NCI-H128 (cell line): Measurements from ENCODE around the gene ID1.
A peak's percentile ranks its signal among the peaks of the same experiment; 100 is the strongest.
"Not testable (repeated sequence)": the region's sequence is repeated elsewhere in the genome, so short reads cannot be mapped to it uniquely, and the experiment has no call there.

Experiments
- DNase-seq: peaks from one replicate; lab custom pipeline; 2025; ENCODE audit not compliant: unreplicated experiment; lab: John Stamatoyannopoulos, UW

The ID1 gene

DNA sequence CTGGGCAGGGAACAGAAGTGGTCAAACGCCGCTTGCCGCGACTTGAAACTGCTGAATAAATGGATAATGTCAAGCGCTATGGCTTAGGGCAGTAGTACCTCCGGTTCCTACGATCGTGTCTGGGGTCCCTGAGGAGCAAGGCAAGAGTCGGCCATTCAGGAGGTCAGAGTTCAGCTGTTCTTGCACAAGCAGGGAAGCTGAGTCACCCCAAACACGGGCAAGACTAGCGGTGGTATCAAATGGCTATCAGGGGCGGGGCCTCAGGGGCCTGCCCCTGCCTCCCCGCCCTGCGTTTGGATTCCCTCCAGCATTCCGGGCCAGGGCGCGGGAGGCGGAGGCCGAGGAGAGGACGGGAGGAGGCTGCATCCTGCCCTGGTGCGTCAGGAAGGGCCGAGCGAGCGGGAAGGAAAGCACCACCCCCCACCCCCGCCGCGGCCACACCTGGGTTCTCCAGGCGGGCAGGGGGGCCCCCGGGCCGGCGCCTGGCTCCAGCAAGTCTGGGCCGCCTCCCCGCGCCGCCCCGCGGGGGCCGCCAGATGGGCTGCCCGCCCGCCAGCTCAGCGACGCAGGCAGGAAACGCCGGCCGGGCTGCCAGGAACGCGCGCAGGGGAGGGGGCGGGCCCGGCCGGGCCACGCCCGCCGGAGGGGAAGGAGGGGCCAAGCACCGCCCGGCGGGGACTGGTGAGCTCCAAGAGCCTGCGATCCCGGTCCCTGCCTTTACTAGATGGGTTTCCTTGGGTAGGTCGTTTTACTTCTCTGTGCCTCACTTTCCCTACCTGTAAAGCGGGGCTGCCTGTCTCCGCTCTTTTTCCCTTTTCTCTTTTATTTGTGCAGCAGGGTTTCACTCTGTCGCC, 32.2 kb upstream of the ID1 start:
- DNase-seq = peak; percentile 98

DNA sequence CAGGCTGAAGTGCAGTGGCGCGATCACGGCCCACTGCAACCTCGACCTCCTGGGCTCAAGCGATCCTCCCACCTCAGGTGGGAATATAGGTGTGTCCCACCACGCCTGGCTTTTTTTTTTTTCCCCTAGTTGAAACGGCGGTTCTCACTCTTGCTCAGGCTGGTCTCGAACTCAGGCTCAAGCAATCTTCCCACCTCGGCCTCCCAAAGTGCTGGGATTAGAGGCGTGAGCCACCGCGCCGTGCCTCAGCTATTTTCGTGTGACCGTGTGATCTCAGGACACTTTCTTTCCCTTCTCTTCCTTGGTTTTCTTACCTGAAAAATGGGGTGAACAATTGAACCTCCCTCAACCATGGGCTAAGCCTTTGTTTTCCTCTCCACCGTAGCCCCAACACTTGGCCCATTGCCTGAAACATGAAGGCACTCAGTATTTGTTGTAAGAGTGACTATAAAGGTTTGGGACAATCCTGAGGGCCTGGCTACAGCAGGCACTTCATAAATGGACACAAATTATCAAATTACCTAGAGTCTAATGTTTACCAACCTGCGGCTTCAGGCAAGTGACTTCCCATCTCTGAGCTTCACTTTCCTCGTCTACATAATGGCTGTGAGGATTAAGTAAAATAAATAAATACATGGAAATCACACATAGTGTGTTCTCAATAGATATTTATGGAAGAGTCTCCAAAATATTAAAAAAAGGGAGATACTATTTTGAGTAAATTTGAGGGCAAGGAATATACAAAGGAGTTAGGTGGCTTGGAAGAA, 31.4 kb upstream of the ID1 start:
- DNase-seq = peak; percentile 55

DNA sequence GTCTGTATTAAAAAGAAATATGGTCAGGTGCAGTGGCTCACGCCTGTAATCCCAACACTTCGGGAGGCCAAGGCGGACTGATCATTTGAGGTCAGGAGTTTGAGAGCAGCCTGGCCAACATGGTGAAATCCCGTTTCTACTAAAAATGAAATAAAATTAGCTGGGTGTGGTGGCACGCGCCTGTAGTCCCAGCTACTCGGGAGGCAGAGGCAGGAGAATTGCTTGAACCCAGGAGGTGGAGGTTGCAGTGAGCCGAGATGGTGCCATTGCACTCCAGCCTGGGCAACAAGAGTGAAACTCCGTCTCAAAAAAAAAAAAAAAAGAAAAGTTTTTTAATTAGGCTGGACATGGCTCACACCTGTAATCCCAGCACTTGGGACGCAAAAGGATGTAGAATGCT, 30.1 kb upstream of the ID1 start:
- not testable (repeated sequence) for DNase-seq

DNA sequence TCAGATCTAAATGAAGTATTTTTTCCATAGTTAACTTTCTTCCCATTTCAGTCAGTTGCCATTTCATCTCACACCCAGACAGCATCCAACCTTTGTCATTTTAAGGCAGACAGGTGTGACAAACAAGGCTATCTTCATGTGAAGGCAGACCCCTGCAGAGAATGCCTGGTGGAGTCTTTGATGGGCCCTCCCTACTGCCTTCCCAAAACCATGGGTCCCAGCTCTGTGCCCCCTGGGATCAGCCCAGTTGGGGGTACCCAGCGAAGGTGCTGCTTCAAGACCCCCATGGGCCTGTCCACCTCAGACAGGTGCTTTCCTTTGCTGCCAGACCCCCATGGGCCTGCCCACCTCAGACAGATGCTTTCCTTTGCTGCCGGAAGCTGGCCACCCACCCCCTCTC, 28.3 kb upstream of the ID1 start:
- no peak for DNase-seq

DNA sequence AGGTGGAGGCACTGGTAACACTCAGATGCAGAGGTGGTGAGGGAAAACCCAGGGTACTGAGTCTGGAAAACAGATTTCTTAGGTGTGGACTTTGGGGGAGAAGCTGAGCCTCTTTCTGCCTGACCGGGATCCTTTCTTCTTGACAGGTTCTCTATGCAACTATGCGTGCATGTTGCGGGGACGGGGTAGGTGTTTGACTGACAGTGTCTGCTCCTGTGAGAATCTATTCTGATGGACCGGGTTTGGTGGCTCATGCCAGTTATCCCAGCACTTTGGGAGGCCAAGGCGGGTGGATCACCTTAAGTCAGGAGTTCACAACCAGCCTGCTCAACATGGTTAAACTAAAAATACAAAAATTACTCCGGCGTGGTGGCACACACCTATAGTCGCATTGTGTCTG, 27.9 kb upstream of the ID1 start:
- no peak for DNase-seq

DNA sequence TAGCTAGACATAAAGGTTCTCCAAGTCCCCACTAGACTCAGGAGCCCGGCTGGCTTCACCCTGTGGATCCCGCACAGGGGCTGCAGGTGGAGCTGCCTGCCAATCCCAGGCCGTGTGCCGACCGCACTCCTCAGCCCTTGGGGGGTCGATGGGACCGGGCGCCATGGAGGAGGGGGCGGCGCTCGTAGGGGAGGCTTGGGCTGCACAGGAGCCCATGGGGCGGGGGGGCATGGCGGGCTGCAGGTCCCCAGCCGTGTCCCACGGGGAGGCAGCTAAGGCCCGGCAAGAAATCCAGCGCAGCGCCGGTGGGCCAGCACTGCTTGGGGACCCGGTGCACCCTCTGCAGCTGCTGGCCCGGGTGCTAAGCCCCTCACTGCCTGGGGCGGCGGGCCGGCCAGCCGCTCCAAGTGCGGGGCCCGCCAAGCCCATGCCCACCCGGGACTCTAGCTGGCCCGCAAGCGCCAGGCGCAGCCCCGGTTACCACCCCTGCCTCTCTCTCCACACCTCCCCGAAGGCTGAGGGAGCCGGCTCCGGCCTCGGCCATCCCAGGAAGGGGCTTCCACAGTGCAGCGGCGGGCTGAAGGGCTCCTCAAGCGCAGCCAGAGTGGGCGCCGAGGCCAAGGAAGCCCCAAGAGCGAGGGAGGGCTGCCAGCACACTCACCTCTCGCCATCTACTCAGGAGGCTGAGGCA, 26.5 kb upstream of the ID1 start:
- DNase-seq = no peak

DNA sequence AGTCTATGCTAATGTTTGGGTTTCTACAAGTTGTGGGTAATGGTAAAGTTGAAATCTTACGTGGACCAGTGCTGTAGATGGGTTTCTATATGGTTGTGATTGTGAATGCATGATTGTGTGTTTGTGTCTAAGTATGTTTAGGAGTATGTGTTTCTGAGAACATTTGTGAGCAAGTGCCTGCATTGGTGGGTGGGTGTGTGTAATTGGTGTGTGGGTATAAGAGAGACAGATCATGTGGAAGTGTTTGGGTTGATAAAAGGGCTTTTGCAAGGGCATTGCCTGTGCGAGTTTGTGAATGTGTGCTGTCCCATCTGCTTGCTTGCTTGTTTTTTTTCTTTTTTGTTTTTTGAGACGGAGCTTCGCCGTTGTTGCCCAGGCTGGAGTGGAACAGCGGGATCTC, 25.8 kb upstream of the ID1 start:
- no peak for DNase-seq

DNA sequence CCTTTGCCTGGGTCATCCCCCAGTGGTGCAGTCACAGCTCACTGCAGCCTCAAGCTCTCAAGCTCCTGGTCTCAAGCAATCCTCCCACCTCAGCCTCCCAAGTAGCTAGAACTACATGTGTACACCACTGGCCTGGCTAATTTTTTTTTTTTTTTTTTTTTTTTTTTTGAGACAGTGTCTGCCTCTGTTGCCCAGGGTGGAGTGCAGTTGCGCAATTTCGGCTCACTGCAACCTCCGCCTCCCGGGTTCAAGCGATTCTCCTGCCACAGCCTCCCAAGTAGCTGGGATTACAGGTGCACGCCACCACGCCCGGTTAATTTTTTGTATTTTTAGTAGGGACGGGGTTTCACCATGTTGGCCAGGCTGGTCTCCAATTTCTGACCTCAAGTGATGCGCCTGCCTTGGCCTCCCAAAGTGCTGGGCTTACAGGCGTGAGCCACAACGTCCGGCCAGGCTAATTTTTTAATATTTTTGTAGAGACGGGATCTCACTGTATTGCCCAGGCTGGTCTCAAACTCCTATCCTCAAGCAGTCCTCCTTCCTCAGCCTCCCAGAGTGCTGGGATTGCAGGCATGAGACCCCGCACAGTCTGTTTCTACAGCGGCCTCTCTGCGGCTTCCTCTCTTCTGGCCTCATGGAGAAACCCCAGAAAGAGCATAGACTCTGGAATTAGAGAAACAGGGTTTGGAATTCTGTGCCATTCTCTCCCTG, 25.0 kb upstream of the ID1 start:
- not testable (repeated sequence) for DNase-seq

DNA sequence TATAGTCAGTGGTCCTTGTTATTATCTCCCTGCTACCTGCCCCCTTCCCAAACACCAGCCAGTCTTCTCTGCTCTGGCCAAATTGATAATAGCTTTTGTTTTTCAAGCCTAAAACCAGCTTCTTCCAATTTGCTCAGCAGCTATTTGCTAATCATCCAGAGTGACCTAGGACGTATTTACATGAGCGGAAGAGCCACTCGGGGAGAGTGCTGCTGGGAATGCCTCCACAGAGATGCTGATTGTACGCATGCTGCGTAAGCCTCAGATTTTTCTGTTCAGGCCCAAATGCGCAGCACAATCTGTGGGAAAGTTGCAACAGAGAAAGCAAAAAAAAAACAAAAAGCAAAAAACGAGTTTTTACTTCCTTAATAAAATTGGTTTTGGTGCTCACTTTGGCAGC, 24.4 kb upstream of the ID1 start:
- no peak for DNase-seq

DNA sequence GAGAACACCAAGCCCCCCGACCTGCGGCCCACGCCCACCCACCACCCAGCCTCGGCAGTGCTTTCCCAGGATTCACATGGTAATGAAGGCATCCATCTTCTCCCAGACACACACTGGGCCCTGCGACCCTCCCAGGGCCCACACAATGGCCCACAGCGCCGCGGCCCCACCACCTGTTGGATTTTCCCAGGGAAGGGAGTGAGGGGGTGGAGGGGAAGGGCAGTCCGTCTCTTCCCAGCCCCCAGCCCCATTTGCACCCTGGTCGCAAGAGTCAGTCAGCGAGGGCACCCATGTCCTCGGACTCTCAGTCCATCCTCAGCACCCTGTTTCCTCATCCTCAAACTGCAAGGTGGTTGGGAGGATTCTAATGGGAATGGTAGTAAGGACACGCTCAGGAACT, 23.7 kb upstream of the ID1 start:
- no peak for DNase-seq

DNA sequence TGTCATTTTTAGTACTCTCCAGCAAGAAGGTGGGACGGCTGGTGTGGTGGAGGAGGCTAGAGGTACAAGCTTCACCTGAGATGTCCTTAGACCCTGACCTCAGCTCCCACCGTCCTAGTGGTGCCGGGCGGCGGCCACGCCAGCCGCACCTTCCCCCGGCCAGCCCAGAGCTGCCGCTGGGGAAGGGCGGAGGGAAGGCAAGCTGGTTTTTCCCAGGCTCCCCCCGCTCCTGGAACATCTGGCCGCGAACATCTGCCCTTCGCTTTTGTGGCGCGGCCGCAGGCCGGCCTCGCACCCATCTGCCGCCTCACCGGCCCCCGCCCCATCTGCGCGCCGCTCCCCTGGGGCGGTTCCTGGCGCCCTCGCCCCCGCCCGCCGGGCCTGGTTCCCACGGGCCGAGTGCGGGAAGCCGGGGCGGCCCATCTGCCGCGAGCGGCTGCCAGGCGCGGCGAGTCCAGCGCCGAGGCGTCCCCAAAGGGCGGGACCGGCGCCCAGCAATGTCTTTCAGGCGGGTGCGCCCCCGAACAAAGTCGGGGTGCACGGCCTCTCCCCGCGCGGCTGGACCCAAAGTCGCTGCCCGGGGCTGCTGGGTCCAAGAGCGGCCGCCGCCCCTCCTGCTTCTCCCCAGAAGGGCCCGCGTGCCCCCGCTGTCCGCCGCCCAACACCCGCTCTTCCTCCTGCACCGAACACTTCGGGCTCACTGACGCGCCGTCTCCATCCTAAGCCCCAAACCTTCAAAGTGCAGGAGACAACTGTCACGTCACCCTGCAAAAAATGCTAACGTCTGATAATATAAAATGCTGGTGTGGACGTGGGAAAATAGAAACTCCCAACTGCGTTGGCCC, 17.3 kb upstream of the ID1 start:
- no peak for DNase-seq

DNA sequence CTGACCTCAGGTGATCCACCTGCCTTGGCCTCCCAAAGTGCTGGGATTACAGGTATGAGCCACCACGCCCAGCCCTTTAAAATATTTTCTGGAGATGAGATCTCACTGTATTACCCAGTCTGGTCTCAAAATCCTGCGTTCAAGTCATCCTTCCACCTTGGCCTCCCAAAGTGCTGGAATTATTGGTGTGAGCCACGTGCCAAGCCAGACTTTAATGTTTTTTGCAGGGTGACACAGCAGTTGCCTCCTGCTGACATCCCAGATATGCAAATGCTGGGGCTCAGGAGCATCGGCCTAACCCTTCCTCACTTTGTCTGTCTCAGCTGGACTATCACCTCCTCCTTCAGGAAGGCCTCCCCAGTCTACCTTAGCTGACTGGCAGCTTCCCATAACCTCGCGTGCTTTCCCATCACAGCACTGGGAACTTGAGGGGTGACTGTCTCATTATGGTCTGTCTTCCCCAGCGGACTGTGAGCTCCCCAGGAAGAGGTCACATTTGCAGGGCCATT, 14.3 kb upstream of the ID1 start:
- no peak for DNase-seq

DNA sequence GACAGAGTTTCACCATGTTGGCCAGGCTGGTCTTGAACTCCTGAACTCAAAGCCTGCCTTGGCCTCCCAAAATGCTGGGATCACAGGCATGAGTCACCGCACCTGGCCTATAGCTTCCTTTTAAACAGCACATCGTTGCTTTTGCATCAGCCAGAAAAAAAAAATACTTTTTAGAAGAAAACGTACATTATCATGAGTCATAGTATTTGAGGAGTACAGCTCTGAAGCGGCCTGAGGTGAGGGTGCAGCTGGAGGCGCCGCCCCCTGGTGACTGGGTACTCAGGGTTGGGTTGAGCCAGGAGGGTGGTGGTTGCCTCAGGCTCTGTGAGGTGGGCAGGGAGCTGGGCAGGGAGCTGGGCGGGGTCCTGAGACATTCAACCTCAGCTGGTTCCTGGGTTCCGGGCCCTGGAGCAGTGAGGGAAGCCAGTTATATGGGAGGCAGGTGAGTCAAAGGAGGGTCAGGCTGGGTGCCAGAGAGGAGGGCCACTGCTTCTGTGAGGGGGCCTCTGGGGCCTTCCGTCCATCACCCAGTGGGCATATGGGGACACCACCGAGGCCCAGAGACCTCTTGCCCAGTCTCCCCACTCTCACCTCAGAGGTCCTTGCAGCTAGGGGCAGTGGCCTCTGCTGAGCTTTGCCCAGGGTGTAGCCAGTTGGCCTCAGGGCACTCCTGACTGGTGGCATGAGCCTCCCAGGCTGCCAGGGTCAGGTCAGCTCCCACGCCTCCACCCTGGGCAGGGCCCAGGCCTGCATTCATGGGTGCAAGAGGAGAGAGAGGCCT, 11.7 kb upstream of the ID1 start:
- no peak for DNase-seq

DNA sequence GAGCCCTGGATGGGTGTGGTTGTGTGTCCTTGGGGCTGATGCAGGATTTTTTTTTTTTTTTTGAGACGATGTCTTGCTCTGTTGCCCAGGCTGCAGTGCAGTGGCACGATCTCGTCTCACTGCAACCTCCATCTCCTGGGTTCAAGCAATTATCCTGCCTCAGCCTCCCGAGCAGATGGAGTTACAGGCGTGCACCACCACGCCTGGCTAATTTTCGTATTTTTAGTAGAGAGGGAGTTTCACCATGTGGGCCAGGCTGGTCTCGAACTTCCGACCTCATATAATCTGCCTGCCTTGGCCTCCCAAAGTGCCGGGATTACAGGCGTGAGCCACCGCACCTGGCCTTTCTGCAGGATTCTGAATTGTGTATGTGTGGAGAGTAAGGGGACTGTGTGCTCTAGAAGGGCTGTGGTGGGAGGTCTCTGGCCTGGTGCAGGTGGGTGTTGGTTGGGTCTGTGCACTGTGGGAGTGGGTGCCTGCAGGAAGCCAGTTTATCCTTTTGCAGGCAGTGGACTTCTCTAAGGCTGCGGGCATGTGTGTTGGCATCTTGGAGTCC, 11.0 kb upstream of the ID1 start:
- DNase-seq = no peak

DNA sequence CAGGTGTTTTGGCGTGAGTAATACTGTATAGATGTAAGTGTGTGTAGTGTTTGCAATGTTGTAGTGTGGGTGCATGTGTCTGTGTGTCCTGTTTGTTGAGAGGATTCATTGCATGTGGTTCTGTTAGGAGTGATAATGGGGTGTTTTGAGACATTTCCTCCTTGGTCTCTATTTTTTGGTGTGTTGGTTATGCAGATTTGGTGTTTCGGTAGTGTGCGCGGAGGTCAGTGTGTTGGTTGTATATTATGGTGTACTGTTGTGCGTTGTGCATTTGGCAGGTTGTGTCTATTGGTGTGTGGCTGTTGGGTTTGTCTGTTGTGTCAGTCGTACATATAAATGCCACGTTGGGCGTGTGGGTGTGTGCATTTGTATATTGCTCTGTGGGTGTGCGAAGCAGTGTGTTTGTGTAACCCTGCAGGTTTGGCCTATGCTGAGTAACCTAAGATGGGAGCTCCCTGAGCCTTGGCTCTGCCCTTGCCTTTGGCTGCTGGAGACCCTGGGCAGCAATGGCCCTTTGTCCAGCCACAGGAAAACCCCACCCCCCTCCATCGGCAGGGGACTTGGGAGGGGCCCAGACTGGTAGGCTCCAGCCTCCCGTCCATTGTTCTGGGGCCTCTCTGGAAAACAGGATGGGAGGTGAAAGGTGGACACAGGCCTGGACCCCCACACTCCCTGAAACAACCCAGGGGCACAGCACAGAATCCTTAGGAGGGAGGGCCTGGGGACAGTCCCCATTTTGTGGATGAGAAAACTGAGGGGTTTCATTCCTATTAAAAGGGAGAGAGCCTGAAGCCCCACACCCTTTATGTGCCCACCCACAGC, 10.3 kb upstream of the ID1 start:
- no peak for DNase-seq

DNA sequence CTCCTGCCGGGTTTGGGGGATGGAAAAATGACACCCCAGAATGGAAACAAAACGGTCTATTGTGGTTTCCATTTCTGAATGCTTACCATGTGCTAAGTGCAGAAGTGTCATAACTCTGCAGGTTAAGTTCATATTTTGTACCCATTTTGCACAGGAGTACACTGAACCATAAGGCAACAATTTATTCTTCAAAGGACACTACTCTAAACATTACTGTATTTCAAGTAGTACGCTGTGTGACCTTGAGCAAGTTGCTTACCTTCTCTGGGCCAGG, 9.8 kb upstream of the ID1 start:
- DNase-seq = no peak

DNA sequence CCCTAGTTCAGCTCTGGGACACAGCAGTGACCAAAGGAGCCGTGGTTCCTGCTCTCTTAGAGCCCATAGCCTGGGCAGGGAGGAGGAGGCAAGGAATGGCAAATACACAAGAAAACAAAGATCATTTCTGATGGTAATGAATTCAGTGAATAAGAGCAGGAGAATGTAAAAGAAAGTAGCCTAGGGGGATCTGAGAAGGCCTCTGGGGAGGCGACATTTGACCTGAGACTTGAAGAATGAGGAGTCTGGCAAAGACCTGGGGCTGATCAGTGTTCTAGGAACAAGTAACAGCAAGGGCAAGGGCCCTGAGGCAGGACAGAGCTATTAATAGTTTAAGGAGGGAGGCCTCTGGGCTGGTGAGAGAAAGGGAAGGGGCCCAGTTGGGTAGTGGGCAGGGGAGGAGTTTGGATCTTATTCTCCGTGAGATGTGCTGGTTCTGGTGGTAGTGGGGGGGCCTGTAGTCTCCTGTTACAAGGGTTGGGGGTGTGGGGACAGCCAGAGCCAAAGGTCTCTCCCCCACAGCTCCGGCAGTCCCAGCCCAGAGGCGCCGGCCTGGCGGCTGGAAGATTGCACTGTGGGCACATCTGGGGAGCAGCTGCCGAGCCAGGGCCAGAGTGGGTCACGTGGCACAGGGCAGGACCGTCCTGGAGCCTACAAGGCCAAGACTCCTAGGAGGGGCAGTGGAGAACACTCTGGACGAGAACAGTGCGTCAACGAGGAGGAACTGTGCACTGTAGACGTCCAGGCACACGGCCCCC, 9.3 kb upstream of the ID1 start:
- DNase-seq = no peak

DNA sequence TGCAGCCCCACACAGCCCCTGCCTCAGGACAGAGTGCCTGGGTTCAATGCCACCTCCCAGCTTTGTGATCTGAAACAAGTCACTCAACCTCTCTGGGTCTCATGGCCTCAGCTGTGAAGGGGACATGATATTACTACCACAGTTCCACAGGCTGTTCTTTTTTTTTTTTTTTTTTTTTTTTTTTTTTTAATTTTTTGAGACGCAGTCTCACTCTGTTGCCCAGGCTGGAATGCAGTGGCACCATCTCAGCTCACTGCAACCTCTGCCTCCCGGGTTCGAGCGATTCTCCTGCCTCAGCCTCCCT, 8.7 kb upstream of the ID1 start:
- not testable (repeated sequence) for DNase-seq
